Breast epithelium (tissue), 3 donors: ENCODE results near the gene CACNA1B.

Experiments used
- POLR2AphosphoS5 ChIP-seq, 3 donors: sonication (generic); formaldehyde crosslinking; IDR thresholded peaks; one replicate each; pipeline ENCODE4 v1.6.1; 2017; ENCODE audit warnings: antibody characterized with exemption in 3 of 3
- TF ChIP-seq, protein P1 (sequence below), 3 donors: fragments of 450-650 bp; IDR thresholded peaks; one replicate each; pipeline ENCODE4 v1.5.1; 2016 to 2017; ENCODE audit warnings: antibody characterized with exemption in 3 of 3, mild to moderate bottlenecking in 3 of 3, moderate library complexity in 3 of 3

GRCh38 chr9:138094028-138094427 is 216.4 kb downstream of the CACNA1B start:
- TF ChIP-seq, protein P1, sequence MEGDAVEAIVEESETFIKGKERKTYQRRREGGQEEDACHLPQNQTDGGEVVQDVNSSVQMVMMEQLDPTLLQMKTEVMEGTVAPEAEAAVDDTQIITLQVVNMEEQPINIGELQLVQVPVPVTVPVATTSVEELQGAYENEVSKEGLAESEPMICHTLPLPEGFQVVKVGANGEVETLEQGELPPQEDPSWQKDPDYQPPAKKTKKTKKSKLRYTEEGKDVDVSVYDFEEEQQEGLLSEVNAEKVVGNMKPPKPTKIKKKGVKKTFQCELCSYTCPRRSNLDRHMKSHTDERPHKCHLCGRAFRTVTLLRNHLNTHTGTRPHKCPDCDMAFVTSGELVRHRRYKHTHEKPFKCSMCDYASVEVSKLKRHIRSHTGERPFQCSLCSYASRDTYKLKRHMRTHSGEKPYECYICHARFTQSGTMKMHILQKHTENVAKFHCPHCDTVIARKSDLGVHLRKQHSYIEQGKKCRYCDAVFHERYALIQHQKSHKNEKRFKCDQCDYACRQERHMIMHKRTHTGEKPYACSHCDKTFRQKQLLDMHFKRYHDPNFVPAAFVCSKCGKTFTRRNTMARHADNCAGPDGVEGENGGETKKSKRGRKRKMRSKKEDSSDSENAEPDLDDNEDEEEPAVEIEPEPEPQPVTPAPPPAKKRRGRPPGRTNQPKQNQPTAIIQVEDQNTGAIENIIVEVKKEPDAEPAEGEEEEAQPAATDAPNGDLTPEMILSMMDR (IDR thresholded peaks at IDR 0.05), result no peak
- no peak for TF ChIP-seq POLR2AphosphoS5 (IDR thresholded peaks at IDR 0.05)
